T-helper 1 cell treated with Interleukin-12 subunit alpha and Interleukin-12 subunit beta and Interleukin-4 antibody, amounts not matched to agents 30 ng/mL and 1 ng/mL, for 36 hours (primary cell): Measurements from ENCODE around the gene ADCY5. TPM values are rescaled to one million over a fixed set of nuclear protein-coding genes. Genes with fewer than 3 reads are reported as not detected.

ENCODE experiments used
- intact Hi-C: fragments of 100-400 bp; cut with micrococcal nuclease; formaldehyde crosslinking; loops from one replicate; pipeline ENCODE4 v1.15.1; 2024
- total RNA-seq: library from RNA; stranded (reverse); gene quantifications from 2 replicates; pipeline ENCODE4 v1.2.3, GENCODE V29; 2022

The ADCY5 gene
- total RNA-seq, 1 donor from 2014 or later: not detected

GRCh38 chr3:123409443-123410148 is 39.3 kb downstream of the ADCY5 start:
- intact Hi-C loops: no loop called here

- intact Hi-C loops: no loop called here
Measured at GRCh38 chr3:123406598-123406997, 42.3 kb downstream of the ADCY5 start.

- intact Hi-C loops: no loop called here
Measured at GRCh38 chr3:123405936-123406510, 42.9 kb downstream of the ADCY5 start.

- intact Hi-C loops: no loop called here
Measured at GRCh38 chr3:123405021-123405420, 43.9 kb downstream of the ADCY5 start.

- intact Hi-C loops: no loop called here
Measured at GRCh38 chr3:123404391-123404790, 44.5 kb downstream of the ADCY5 start.

- intact Hi-C loops: no loop called here
Measured at GRCh38 chr3:123401836-123402530, 46.9 kb downstream of the ADCY5 start.

GRCh38 chr3:123400169-123400568 is 48.7 kb downstream of the ADCY5 start:
- intact Hi-C loops: no loop called here

- intact Hi-C loops: no loop called here
Measured at GRCh38 chr3:123399653-123400052, 49.2 kb downstream of the ADCY5 start.

- intact Hi-C loops: no loop called here
Measured at GRCh38 chr3:123397921-123398785, 50.7 kb downstream of the ADCY5 start.

GRCh38 chr3:123397050-123397590 is 51.8 kb downstream of the ADCY5 start:
- intact Hi-C loops: no loop called here

GRCh38 chr3:123396171-123397049 is 52.5 kb downstream of the ADCY5 start:
- intact Hi-C loops: no loop called here

- intact Hi-C loops: no loop called here
Measured at GRCh38 chr3:123395235-123395634, 53.7 kb downstream of the ADCY5 start.

GRCh38 chr3:123394391-123395020 is 54.4 kb downstream of the ADCY5 start:
- intact Hi-C loops: no loop called here

- intact Hi-C loops: no loop called here
Measured at GRCh38 chr3:123392871-123393620, 55.8 kb downstream of the ADCY5 start.

- intact Hi-C loops: no loop called here
Measured at GRCh38 chr3:123392368-123392767, 56.5 kb downstream of the ADCY5 start.

GRCh38 chr3:123390865-123391600 is 57.9 kb downstream of the ADCY5 start:
- intact Hi-C loops: no loop called here

- intact Hi-C loops: no loop called here
Measured at GRCh38 chr3:123389628-123389918, 59.3 kb downstream of the ADCY5 start.

- intact Hi-C loops: no loop called here
Measured at GRCh38 chr3:123388811-123389627, 59.9 kb downstream of the ADCY5 start.
